HUES48 (cell line): ENCODE results near the gene PTPN9.

Experiments used
- H3K27ac ChIP-seq: one replicate; pipeline ENCODE4 v1.7.0; 2013; ENCODE audit warnings: low read depth, low read length, inconsistent platforms
- H3K27me3 ChIP-seq: 2 replicates; pipeline ENCODE4 v1.6.1; 2013; ENCODE audit warnings: mild to moderate bottlenecking, low read length; ENCODE audit not compliant: control insufficient read depth, insufficient read depth
- H3K36me3 ChIP-seq: 2 replicates; pipeline ENCODE4 v1.6.1; 2013; ENCODE audit warnings: low read length; ENCODE audit not compliant: control insufficient read depth, insufficient read depth
- H3K4me1 ChIP-seq: 2 replicates; pipeline ENCODE4 v1.6.1; 2013; ENCODE audit warnings: mild to moderate bottlenecking, low read length; ENCODE audit not compliant: control insufficient read depth, insufficient read depth
- H3K4me3 ChIP-seq: 2 replicates; pipeline ENCODE4 v1.5.1; 2013; ENCODE audit warnings: mild to moderate bottlenecking, low read depth, low read length
- H3K9ac ChIP-seq: 2 replicates; pipeline ENCODE4 v1.6.1; 2013; ENCODE audit warnings: mild to moderate bottlenecking, low read depth, low read length, moderate library complexity
- H3K9me3 ChIP-seq: 2 replicates; pipeline ENCODE4 v1.6.1; 2013; ENCODE audit warnings: low read length; ENCODE audit not compliant: control insufficient read depth, insufficient read depth

Gene PTPN9

DNA sequence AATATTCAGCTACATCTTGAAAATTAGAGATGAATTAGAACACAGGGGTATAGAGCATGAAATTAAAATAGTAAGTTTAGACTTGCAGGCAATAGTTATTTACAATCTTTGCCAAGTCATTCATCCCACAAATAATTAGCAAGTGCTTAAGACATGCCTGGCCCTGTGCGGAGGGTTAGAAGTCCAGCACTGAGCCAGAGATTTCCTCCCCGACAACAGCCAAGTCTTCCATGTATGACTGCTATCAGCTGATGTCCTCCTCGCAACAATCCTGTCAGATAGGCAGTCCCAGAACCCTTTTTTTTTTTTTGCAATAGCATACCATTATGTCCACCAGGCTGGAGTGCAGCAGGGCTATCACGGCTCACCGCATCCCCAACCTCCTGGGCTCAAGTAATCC lies 142.2 kb downstream of the PTPN9 start:
- no peaks in the 10 kb centered on the region for H3K27me3 ChIP-seq
- no peak overlapping the region for H3K9ac ChIP-seq
- H3K4me1 ChIP-seq: no peaks in the 10 kb centered on the region
- peaks cover 26% of the 10 kb centered on the region for H3K36me3 ChIP-seq
- no peak overlapping the region for H3K27ac ChIP-seq
- no peak overlapping the region for H3K4me3 ChIP-seq
- H3K9me3 ChIP-seq: no peaks in the 10 kb centered on the region

DNA sequence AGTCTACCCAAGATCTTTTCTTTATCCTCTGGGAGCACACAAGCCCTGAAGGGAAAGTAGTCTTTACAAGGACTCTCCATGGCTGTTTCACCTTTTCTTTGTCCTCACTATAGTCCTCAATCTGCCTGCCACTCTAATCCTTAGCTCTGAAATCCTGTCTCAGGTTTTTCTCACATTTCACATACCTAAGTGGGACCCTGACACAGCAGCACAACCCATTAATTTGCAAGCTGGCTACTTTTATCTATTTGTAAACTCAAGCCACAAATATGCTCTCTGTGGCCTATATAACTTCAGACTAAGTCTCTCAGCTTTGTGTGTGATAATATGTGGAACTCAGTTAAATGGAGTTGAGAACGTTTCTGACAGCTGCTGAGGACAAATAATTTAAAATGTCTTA lies 147.4 kb downstream of the PTPN9 start:
- Histone ChIP-seq H3K36me3 (peaks cover 56% of the 10 kb centered on the region), H3K9ac (no peak overlapping the region), H3K9me3 (no peaks in the 10 kb centered on the region), H3K27me3 (no peaks in the 10 kb centered on the region), H3K27ac (no peak overlapping the region), H3K4me1 (no peaks in the 10 kb centered on the region), H3K4me3 (no peak overlapping the region)

DNA sequence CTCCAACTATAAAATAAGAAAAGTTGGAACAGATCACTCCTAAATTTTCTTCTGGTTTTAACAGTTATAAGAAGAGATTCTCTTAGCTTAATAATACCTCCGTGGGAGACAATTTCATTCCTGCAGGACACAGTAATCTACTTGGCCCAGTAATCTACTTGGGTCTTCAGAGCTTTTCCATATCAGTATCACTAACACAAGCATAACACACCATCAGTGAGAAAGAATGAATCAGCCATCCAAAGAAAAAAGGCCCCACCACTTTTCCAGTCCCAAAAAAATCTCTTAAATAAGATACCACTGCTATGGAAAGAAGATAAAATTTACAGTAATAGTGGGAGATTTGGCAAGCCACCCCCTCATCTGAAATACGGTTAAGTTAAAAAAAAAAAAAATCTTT lies 147.8 kb downstream of the PTPN9 start:
- Histone ChIP-seq H3K4me1 (no peaks in the 10 kb centered on the region), H3K27ac (no peak overlapping the region), H3K27me3 (no peaks in the 10 kb centered on the region), H3K4me3 (no peak overlapping the region), H3K36me3 (peaks cover 56% of the 10 kb centered on the region), H3K9me3 (no peaks in the 10 kb centered on the region), H3K9ac (no peak overlapping the region)

DNA sequence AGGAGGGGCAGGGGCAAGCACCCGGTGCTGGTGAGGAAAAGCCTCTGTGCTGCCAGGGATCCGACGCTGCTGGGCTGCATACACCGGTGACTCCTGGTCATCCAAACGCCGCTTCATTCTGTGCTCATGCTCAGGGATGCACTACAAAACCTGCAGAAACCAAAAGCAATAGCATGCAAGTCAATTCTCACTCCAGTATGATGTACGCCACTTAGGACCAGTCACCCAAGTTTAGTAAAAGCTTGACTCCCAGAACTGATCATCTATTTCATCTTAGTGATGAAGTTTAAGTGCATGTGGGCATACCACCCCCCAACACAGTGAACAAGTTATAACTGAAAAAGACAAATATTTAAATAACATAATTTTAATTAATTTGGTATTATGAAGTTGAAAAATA lies 148.9 kb downstream of the PTPN9 start:
- Histone ChIP-seq H3K36me3 (peaks cover 57% of the 10 kb centered on the region), H3K9me3 (no peaks in the 10 kb centered on the region), H3K27me3 (no peaks in the 10 kb centered on the region), H3K9ac (no peak overlapping the region), H3K4me1 (no peaks in the 10 kb centered on the region), H3K4me3 (no peak overlapping the region), H3K27ac (no peak overlapping the region)

DNA sequence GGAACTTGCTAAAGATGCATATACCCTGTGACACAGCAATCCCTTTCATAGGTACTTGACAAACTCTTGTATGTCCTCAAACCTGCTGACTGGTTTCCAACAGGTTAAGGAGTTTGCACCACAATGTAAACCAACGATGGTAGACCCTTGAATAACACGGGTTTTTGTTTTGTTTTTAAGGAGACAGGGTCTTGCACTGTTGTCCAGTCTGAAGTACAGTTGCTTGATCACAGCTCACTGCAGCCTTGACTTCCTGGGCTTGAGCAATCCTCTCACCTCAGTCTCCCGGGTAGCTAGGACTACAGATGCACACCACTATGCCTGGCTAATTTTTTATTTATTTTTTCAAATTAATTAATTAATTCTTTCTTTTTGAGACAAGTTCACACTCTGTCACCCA lies 151.0 kb downstream of the PTPN9 start:
- Histone ChIP-seq H3K9me3 (no peaks in the 10 kb centered on the region), H3K4me1 (no peaks in the 10 kb centered on the region), H3K9ac (no peak overlapping the region), H3K27ac (no peak overlapping the region), H3K4me3 (no peak overlapping the region), H3K36me3 (peaks cover 58% of the 10 kb centered on the region), H3K27me3 (no peaks in the 10 kb centered on the region)

GRCh38 chr15:75425966-75426500 lies 153.1 kb downstream of the PTPN9 start:
- Histone ChIP-seq H3K4me1 (no peaks in the 10 kb centered on the region), H3K36me3 (peaks cover 79% of the 10 kb centered on the region), H3K4me3 (no peak overlapping the region), H3K9ac (no peak overlapping the region), H3K9me3 (no peaks in the 10 kb centered on the region), H3K27me3 (no peaks in the 10 kb centered on the region), H3K27ac (no peak overlapping the region)

DNA sequence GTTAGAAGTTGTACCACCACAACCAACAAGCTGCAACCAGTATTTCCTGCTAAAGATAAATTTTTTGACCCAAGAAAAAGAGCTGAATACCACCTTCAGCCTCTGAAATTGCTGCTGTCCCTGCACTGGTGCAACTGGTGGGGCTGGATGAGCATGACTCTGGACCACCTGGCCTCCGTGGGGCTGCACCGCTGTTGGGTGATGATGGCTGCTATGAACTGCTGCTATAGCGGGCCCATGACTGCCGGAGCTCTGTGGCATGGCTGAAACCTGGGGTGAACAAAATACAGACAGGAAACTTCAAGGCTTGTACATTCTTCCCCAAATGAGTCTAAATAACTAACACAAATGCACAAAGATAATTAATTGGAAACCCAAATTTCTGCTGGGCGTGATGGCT lies 156.6 kb downstream of the PTPN9 start:
- Histone ChIP-seq H3K27ac (no peak overlapping the region), H3K9ac (no peak overlapping the region), H3K27me3 (no peaks in the 10 kb centered on the region), H3K36me3 (peaks cover 75% of the 10 kb centered on the region), H3K4me1 (no peaks in the 10 kb centered on the region), H3K4me3 (no peak overlapping the region), H3K9me3 (no peaks in the 10 kb centered on the region)

GRCh38 chr15:75420698-75421097 lies 158.4 kb downstream of the PTPN9 start:
- Histone ChIP-seq H3K27me3 (no peaks in the 10 kb centered on the region), H3K27ac (no peak overlapping the region), H3K4me3 (no peak overlapping the region), H3K36me3 (peaks cover 61% of the 10 kb centered on the region), H3K4me1 (no peaks in the 10 kb centered on the region), H3K9me3 (no peaks in the 10 kb centered on the region), H3K9ac (no peak overlapping the region)

DNA sequence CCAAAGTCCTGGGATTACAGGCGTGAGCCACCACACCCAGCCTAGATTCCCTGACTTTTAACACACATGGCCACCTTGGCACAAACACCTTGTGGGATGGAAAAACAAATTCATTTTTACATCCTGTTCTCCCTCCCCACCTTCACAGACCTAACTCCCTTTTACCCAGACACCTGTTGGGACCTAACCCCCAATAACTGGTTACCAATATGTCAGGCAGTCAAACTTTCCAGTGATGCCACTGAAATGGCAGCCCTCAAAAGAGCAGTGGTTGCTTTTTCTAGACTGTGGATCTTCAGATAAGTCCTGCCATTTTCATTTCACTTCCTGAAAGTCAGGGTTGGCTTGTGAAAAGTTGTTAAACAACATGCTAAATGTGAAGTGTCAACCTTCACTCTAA lies 162.5 kb downstream of the PTPN9 start:
- no peaks in the 10 kb centered on the region for H3K9me3 ChIP-seq
- H3K4me1 ChIP-seq: no peaks in the 10 kb centered on the region
- no peak overlapping the region for H3K4me3 ChIP-seq
- H3K27ac ChIP-seq: no peak overlapping the region
- no peak overlapping the region for H3K9ac ChIP-seq
- peaks cover 71% of the 10 kb centered on the region for H3K36me3 ChIP-seq
- H3K27me3 ChIP-seq: no peaks in the 10 kb centered on the region
